Testis (tissue), 5 donors: ENCODE results near the gene IFNK. TPM values are rescaled to one million over a fixed set of nuclear protein-coding genes. Genes with fewer than 3 reads are reported as not detected.
A peak's percentile ranks its signal among the peaks of the same experiment; 100 is the strongest.

Experiments
- DNase-seq: peaks from one replicate; pipeline ENCODE4 v3.0.0-alpha.2; 2019
- H3K27ac ChIP-seq, 2 donors: fragments of 200-600 bp; sonication (generic); one replicate each; pipeline ENCODE4 v1.5.1; 2019
- H3K27me3 ChIP-seq: fragments of 200-600 bp; sonication (generic); one replicate; pipeline ENCODE4 v1.5.1; 2019
- H3K36me3 ChIP-seq: fragments of 200-600 bp; sonication (generic); one replicate; pipeline ENCODE4 v1.5.1; 2017; ENCODE audit warnings: low read depth; ENCODE audit errors: missing control alignments
- H3K4me1 ChIP-seq: fragments of 200-600 bp; sonication (generic); one replicate; pipeline ENCODE4 v1.5.1; 2019
- H3K4me3 ChIP-seq, 2 donors: fragments of 200-600 bp; sonication (generic); one replicate each; pipeline ENCODE4 v1.5.1; 2017 to 2019
- H3K9me3 ChIP-seq: fragments of 200-600 bp; sonication (generic); one replicate; pipeline ENCODE4 v1.5.1; 2017
- POLR2A ChIP-seq: fragments of 450-650 bp; IDR thresholded peaks from one replicate; pipeline ENCODE4 v1.6.1; 2017; ENCODE audit warnings: antibody characterized with exemption, mild to moderate bottlenecking, moderate library complexity
- WGBS, 2 donors: methylation state at CpG; one replicate each; pipeline ENCODE4 v1.1.5; 2018; 5-methylcytosine and 5-hydroxymethylcytosine counted together
- intact Hi-C: fragments of 100-400 bp; cut with DNase I; formaldehyde crosslinking; loops from one replicate; pipeline ENCODE4 v1.15.1; 2023; ENCODE audit warnings: low total_unique reads
- long read RNA-seq, 2 donors: transcript quantifications; one replicate each; lab custom pipeline, GENCODE V29; 2026
- polyA plus RNA-seq: library from polyadenylated mRNA; stranded (reverse); fragments of 350-450 nt; fragmentation: Illumina TruSeq; extraction: RNeasy Lipid Tissue Mini Kit (QIAGEN cat#74804); gene quantifications from one replicate; pipeline ENCODE4 v1.2.3, GENCODE V29; 2014; ENCODE audit warnings: low read depth, low replicate concordance; ENCODE audit not compliant: insufficient read depth
- total RNA-seq, 2 donors: library from RNA; depleted of rRNA; stranded (reverse); fragments of >200 nt; gene quantifications; one replicate each; pipeline ENCODE4 v1.2.3, GENCODE V29; 2016
- TF ChIP-seq, protein P1 (sequence below), 3 experiments: fragments of 450-650 bp in 2 of 3; fragments of 200-600 bp in 1 of 3; sonication (generic) in 1 of 3; IDR thresholded peaks; one replicate each; pipeline ENCODE4 v1.5.1; 2016 to 2019; ENCODE audit warnings: antibody characterized with exemption in 3 of 3, mild to moderate bottlenecking in 2 of 3, moderate library complexity in 1 of 3

IFNK gene, protein sequence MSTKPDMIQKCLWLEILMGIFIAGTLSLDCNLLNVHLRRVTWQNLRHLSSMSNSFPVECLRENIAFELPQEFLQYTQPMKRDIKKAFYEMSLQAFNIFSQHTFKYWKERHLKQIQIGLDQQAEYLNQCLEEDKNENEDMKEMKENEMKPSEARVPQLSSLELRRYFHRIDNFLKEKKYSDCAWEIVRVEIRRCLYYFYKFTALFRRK
- total RNA-seq (not detected), polyA plus RNA-seq (not detected)
- long read RNA-seq, donor 1 = 0 reads
- long read RNA-seq, donor 2 = 0 reads

DNA sequence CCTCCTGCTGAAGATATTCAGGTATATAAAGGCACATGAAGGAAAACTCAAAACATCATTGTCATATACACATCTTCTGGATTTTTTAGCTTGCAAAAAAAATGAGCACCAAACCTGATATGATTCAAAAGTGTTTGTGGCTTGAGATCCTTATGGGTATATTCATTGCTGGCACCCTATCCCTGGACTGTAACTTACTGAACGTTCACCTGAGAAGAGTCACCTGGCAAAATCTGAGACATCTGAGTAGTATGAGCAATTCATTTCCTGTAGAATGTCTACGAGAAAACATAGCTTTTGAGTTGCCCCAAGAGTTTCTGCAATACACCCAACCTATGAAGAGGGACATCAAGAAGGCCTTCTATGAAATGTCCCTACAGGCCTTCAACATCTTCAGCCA, at the start of gene IFNK:
TSS of gene IFNK (plus strand) at position 55 of the 400 bp plus-strand sequence. CDS start at position 102, 47 bp downstream.
- no peaks in the 10 kb centered on the region for H3K4me1 ChIP-seq
- no peaks in the 10 kb centered on the region for H3K27me3 ChIP-seq
- H3K27ac ChIP-seq = no peak within 1 kb of the TSS
- 95 to 97% methylated on average over 2 of the region's 2 CpGs for WGBS, 2 donors
- no peak for DNase-seq
- TF ChIP-seq, protein P1, sequence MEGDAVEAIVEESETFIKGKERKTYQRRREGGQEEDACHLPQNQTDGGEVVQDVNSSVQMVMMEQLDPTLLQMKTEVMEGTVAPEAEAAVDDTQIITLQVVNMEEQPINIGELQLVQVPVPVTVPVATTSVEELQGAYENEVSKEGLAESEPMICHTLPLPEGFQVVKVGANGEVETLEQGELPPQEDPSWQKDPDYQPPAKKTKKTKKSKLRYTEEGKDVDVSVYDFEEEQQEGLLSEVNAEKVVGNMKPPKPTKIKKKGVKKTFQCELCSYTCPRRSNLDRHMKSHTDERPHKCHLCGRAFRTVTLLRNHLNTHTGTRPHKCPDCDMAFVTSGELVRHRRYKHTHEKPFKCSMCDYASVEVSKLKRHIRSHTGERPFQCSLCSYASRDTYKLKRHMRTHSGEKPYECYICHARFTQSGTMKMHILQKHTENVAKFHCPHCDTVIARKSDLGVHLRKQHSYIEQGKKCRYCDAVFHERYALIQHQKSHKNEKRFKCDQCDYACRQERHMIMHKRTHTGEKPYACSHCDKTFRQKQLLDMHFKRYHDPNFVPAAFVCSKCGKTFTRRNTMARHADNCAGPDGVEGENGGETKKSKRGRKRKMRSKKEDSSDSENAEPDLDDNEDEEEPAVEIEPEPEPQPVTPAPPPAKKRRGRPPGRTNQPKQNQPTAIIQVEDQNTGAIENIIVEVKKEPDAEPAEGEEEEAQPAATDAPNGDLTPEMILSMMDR (IDR thresholded peaks at IDR 0.05) = no peak
- no peak for TF ChIP-seq POLR2A
- intact Hi-C loops = no loop called here
- no peak within 1 kb of the TSS for H3K4me3 ChIP-seq
- no peaks in the 10 kb centered on the region for H3K9me3 ChIP-seq
- H3K36me3 ChIP-seq = no peaks in the 10 kb centered on the region

DNA sequence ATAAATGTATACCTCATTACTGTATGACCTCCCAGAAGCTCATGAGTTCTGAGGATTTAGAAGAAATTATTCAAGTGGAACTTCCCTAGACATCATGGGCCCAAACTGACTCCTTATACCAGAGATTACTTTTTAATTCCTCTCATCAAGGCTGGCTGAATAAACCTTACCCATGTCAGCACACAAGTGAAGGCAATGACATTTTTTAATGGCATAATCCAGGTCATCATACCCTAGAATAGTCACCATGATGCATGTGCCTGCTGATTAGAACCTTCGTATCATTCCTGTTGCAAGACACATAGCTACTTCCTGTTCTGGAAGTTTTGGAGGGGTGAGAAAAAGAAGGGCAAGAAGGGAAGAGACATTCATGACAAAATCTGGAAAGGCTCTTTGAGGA, 49.8 kb upstream of the IFNK start:
- DNase-seq = no peak
- peaks cover 54% of the 10 kb centered on the region for H3K4me1 ChIP-seq
- intact Hi-C loops = no loop called here
- WGBS, 2 donors = 58 to 72% methylated on average over 1 of the region's 1 CpG
- H3K36me3 ChIP-seq = no peaks in the 10 kb centered on the region
- TF ChIP-seq, protein P1 (IDR thresholded peaks at IDR 0.05) = no peak
- no peak for TF ChIP-seq POLR2A
- H3K27ac ChIP-seq = peak overlapping the region; percentile 39 to 62
- H3K9me3 ChIP-seq = no peaks in the 10 kb centered on the region
- no peaks in the 10 kb centered on the region for H3K27me3 ChIP-seq
- H3K4me3 ChIP-seq = no peak overlapping the region

DNA sequence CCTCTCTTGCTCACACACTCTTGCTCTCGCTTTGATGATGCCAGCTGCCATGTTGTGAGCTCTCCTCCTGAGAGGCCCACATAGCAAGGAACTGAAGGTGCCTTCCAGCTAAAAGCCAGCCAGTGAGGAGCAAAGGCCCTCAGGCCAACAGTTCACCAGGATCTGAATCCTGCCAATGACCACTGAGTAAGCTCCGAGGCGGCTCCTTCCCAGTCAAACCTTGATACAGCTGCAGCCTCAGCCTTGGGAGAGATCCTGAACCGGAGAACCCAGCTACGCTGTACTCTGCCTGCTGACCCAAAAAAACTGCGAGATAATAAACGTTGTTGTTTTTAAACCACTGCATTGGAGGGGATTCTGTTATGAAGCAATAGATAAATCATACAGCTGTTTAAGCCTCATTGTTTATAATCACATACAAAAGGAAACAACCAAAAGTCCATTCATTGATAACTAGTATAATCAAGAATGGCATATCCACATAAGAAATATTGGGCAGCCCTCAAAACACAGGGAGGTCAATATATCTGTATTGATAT, 49.0 kb upstream of the IFNK start:
- peak; percentile 28 for DNase-seq
- Histone ChIP-seq H3K4me1 (peaks cover 49% of the 10 kb centered on the region), H3K27me3 (no peaks in the 10 kb centered on the region), H3K9me3 (no peaks in the 10 kb centered on the region), H3K36me3 (no peaks in the 10 kb centered on the region), H3K27ac (peak overlapping the region; percentile 39 to 62), H3K4me3 (no peak overlapping the region)
- 52 to 88% methylated on average over 7 of the region's 7 CpGs for WGBS, 2 donors
- no peak for TF ChIP-seq POLR2A
- TF ChIP-seq, protein P1 (IDR thresholded peaks at IDR 0.05) = no peak
- intact Hi-C loops = no loop called here

DNA sequence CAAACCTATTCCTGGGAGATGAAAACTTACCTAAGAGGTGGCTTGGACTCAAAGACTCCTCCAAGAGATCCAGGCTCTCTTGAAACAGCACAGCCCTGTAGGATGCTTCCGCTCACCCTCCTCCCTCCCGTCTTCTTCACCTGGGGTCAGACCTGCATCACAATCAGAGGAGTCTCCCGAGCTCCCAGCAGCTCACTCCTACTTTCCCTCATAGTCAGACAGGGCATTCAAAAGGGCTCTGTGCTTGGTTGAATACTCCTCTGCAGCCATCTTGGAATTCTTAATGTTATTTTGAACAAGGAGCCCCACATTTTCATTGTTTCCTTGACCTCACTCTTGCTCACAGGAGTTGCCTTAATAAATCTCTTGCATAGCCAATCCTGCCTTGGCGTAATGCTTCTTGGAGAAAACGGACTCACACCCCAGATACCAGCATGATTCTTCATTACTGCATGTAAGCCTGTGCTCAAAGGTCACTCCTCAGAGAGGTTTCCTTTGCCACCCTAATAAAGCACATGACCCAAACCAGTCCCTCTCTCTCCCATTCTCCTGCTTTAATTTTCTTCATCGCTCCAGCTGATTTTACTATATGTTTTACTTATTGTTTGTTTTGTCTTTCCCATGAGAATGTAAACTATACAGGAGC, 47.1 kb upstream of the IFNK start:
- Histone ChIP-seq H3K27ac (no peak overlapping the region), H3K27me3 (no peaks in the 10 kb centered on the region), H3K4me3 (no peak overlapping the region), H3K36me3 (no peaks in the 10 kb centered on the region), H3K4me1 (peaks cover 33% of the 10 kb centered on the region), H3K9me3 (no peaks in the 10 kb centered on the region)
- 94 to 98% methylated on average over 6 of the region's 6 CpGs for WGBS, 2 donors
- TF ChIP-seq POLR2A = no peak
- TF ChIP-seq, protein P1 (IDR thresholded peaks at IDR 0.05) = no peak
- no peak for DNase-seq
- intact Hi-C loops = no loop called here
